Keratinocyte (primary cell): ENCODE measurements around the gene JUP. TPM values are rescaled to one million over a fixed set of nuclear protein-coding genes. Genes with fewer than 3 reads are reported as not detected.
"Not testable (repeated sequence)": the region's sequence is repeated elsewhere in the genome, so short reads cannot be mapped to it uniquely, and the experiment has no call there.

Experiments used
- DNase-seq: peaks from one replicate; pipeline ENCODE4 v3.0.0-alpha.2; 2011; ENCODE audit warnings: low read depth, missing footprints, low spot score
- FAIRE-seq: peaks from 2 replicates; lab custom pipeline; 2011; peaks lifted over from hg19 to GRCh38; lab: Jason Lieb, UNC
- H2AFZ ChIP-seq: 2 replicates; pipeline ENCODE4 v1.6.0; 2012; ENCODE audit warnings: low read length, control low read depth, inconsistent platforms; ENCODE audit not compliant: control insufficient read depth
- H3K27ac ChIP-seq: 2 replicates; pipeline ENCODE4 v1.5.1; 2011; ENCODE audit warnings: low read length; ENCODE audit not compliant: control insufficient read depth, insufficient read depth
- H3K27me3 ChIP-seq: 3 replicates; pipeline ENCODE4 v1.6.0; 2011; ENCODE audit warnings: low read length; ENCODE audit not compliant: control insufficient read depth, insufficient read depth; ENCODE audit errors: extremely low read depth
- H3K36me3 ChIP-seq, 2 experiments: 2 replicates in 1 of 2; 3 replicates in 1 of 2; pipeline ENCODE4 v1.5.1; 2011; ENCODE audit warnings: low read length in 2 of 2, mild to moderate bottlenecking in 1 of 2; ENCODE audit not compliant: control insufficient read depth in 2 of 2, insufficient read depth in 2 of 2; ENCODE audit errors: extremely low read depth in 1 of 2
- H3K4me1 ChIP-seq: 3 replicates; pipeline ENCODE4 v1.5.1; 2011; ENCODE audit warnings: low read length; ENCODE audit not compliant: control insufficient read depth, insufficient read depth; ENCODE audit errors: extremely low read depth
- H3K4me2 ChIP-seq: 3 replicates; pipeline ENCODE4 v1.6.0; 2011; ENCODE audit warnings: low read depth, low read length; ENCODE audit not compliant: control insufficient read depth, insufficient read depth; ENCODE audit errors: extremely low read depth
- H3K4me3 ChIP-seq, 3 experiments: fragments of 200-600 bp in 1 of 3; sonication (generic) in 1 of 3; 2 replicates in 2 of 3; 3 replicates in 1 of 3; pipeline ENCODE4 v1.5.1; 2011 to 2016; ENCODE audit warnings: low read length in 3 of 3, mild to moderate bottlenecking in 3 of 3, control low read depth in 2 of 3, inconsistent platforms in 1 of 3, low read depth in 1 of 3, mixed read lengths in 1 of 3, mixed run types in 1 of 3, moderate library complexity in 1 of 3; ENCODE audit not compliant: control insufficient read depth in 2 of 3, insufficient read depth in 2 of 3; ENCODE audit errors: extremely low read depth in 1 of 3
- H3K79me2 ChIP-seq: 2 replicates; pipeline ENCODE4 v1.6.0; 2012; ENCODE audit warnings: low read length; ENCODE audit not compliant: control insufficient read depth, insufficient read depth
- H3K9ac ChIP-seq: 3 replicates; pipeline ENCODE4 v1.6.0; 2011; ENCODE audit warnings: low read length; ENCODE audit not compliant: control insufficient read depth, insufficient read depth; ENCODE audit errors: extremely low read depth
- H3K9me1 ChIP-seq: 3 replicates; pipeline ENCODE4 v1.6.0; 2011; ENCODE audit warnings: low read length; ENCODE audit not compliant: control insufficient read depth, insufficient read depth; ENCODE audit errors: extremely low read depth
- H3K9me3 ChIP-seq: 2 replicates; pipeline ENCODE4 v1.5.1; 2012; ENCODE audit warnings: low read depth, low read length; ENCODE audit not compliant: control insufficient read depth
- H4K20me1 ChIP-seq: 3 replicates; pipeline ENCODE4 v1.6.0; 2011; ENCODE audit warnings: low read length; ENCODE audit not compliant: control insufficient read depth, insufficient read depth; ENCODE audit errors: extremely low read depth
- CTCF ChIP-seq, 3 experiments: IDR thresholded peaks in 1 of 3; conservative IDR thresholded peaks in 1 of 3; optimal IDR thresholded peaks in 1 of 3; 2 replicates in 2 of 3; 3 replicates in 1 of 3; pipeline versions ENCODE3 to v1.5.1; 2011; ENCODE audit warnings: low read length in 3 of 3, mild to moderate bottlenecking in 3 of 3, moderate library complexity in 2 of 3, control low read depth in 1 of 3, inconsistent platforms in 1 of 3; ENCODE audit not compliant: insufficient read depth in 2 of 3; ENCODE audit errors: extremely low read depth in 1 of 3
- EZH2 ChIP-seq: IDR thresholded peaks from one replicate; pipeline ENCODE4 v1.6.1; 2012; ENCODE audit warnings: inconsistent platforms, mild to moderate bottlenecking, low read length, moderate library complexity
- dilution Hi-C: fragments of 300-500 bp; cut with MboI; formaldehyde crosslinking; loops from one replicate; pipeline ENCODE4 v1.7.0; 2020; ENCODE audit warnings: low sequenced_read_pairs; ENCODE audit not compliant: extremely low pct_ligation_motif_present
- polyA plus RNA-seq, 5 experiments: library from polyadenylated mRNA; depleted of rRNA in 3 of 5; stranded (reverse) in 3 of 5; stranded (forward) in 1 of 5; unstranded in 1 of 5; fragments of >200 nt; gene quantifications; 1 replicate in 1 of 5; 2 replicates in 3 of 5; 3 replicates in 1 of 5; pipeline versions ENCODE4 v1.2.1 to v1.2.3, GENCODE V29; 2011 to 2012; ENCODE audit warnings: missing spikeins in 2 of 5, low read depth in 1 of 5, low replicate concordance in 1 of 5

JUP gene
- polyA plus RNA-seq, 1 donor (not counting 4 experiments of a cell fraction or from before 2014, with no cell fraction given): 152 TPM

- TF ChIP-seq EZH2 (no peak), CTCF (optimal IDR thresholded peaks at IDR 0.05 in 1 of 3, IDR thresholded peaks at IDR 0.05 in 1 of 3, conservative IDR thresholded peaks at IDR 0.05 in 1 of 3; ENCODE audit: extremely low read depth in 1 of 3, insufficient read depth in 2 of 3, low read length in 3 of 3) (peak in 1 of 3 experiments; percentile 6)
- peak overlapping the region; percentile 51 for H3K9ac ChIP-seq
- no peak overlapping the region for H3K4me3 ChIP-seq
- H4K20me1 ChIP-seq: peaks cover 31% of the 10 kb centered on the region
- H3K79me2 ChIP-seq: peaks cover 85% of the 10 kb centered on the region
- H3K4me1 ChIP-seq: peaks cover 75% of the 10 kb centered on the region
- H3K27me3 ChIP-seq: no peaks in the 10 kb centered on the region
- dilution Hi-C loops: no loop called here
- no peaks in the 10 kb centered on the region for H3K9me3 ChIP-seq
- H3K27ac ChIP-seq: peak overlapping the region; percentile 36
- peaks cover 23 to 36% of the 10 kb centered on the region in 2 experiments for H3K36me3 ChIP-seq
- no peak for DNase-seq
- no peak overlapping the region for H3K4me2 ChIP-seq
- no peak overlapping the region for H2AFZ ChIP-seq
- peaks cover 3% of the 10 kb centered on the region for H3K9me1 ChIP-seq
- peak; percentile 26 for FAIRE-seq
Observed at GRCh38 chr17:41777157-41777573, 9.3 kb downstream of the JUP start.

- Histone ChIP-seq H3K4me1 (peaks cover 75% of the 10 kb centered on the region), H3K79me2 (peaks cover 84% of the 10 kb centered on the region), H3K36me3 (peaks cover 27 to 37% of the 10 kb centered on the region in 2 experiments), H3K27ac (peak overlapping the region; percentile 75), H3K4me2 (peak overlapping the region; percentile 62), H4K20me1 (peaks cover 28% of the 10 kb centered on the region)
- H3K9ac ChIP-seq, H3K4me3 ChIP-seq, DNase-seq, H3K9me3 ChIP-seq, H3K9me1 ChIP-seq, FAIRE-seq, H3K27me3 ChIP-seq, H2AFZ ChIP-seq, dilution Hi-C loops: not testable (repeated sequence)
Observed at GRCh38 chr17:41776262-41776900, 10.1 kb downstream of the JUP start.
